Peyer's patch (tissue), 4 donors: Measurements from ENCODE around the gene JUN. TPM values are rescaled to one million over a fixed set of nuclear protein-coding genes. Genes with fewer than 3 reads are reported as not detected.

Source experiments
- DNase-seq, 3 donors: peaks; one replicate each; pipeline ENCODE4 v3.0.0-alpha.2; 2017 to 2019
- H3K27ac ChIP-seq, 4 donors: fragments of 200-600 bp; sonication (generic); one replicate each; pipeline ENCODE4 v1.5.1; 2016 to 2019
- H3K27me3 ChIP-seq, 2 donors: fragments of 200-600 bp; sonication (generic); one replicate each; pipeline ENCODE4 v1.5.1; 2019
- H3K36me3 ChIP-seq, 3 donors: fragments of 200-600 bp; sonication (generic); one replicate each; pipeline ENCODE4 v1.5.1; 2016 to 2019
- H3K4me1 ChIP-seq, 4 donors: fragments of 200-600 bp; sonication (generic); one replicate each; pipeline ENCODE4 v1.5.1; 2016 to 2019
- H3K4me3 ChIP-seq, 4 donors: fragments of 200-600 bp; sonication (generic); 1 replicate in 3 of 4; 2 replicates in 1 of 4; pipeline ENCODE4 v1.5.1; 2016 to 2019; ENCODE audit warnings: mild to moderate bottlenecking in 1 of 4
- H3K9me3 ChIP-seq, 4 donors: fragments of 200-600 bp; sonication (generic); one replicate each; pipeline ENCODE4 v1.5.1; 2016 to 2019; ENCODE audit warnings: mild to moderate bottlenecking in 1 of 4
- POLR2A ChIP-seq, 2 donors: fragments of 450-650 bp; IDR thresholded peaks; one replicate each; pipeline ENCODE4 v1.5.1; 2017; ENCODE audit warnings: antibody characterized with exemption in 2 of 2, mild to moderate bottlenecking in 2 of 2, moderate library complexity in 2 of 2
- total RNA-seq, 4 donors: library from RNA; depleted of rRNA; stranded (reverse); fragments of >200 nt; gene quantifications; one replicate each; pipeline ENCODE4 v1.1.0, GENCODE V29; 2016
- TF ChIP-seq, protein P1 (sequence below), 6 experiments: fragments of 450-650 bp in 4 of 6; fragments of 200-600 bp in 2 of 6; sonication (generic) in 1 of 6; IDR thresholded peaks; one replicate each; pipeline ENCODE4 v1.5.1; 2017 to 2019; ENCODE audit warnings: antibody characterized with exemption in 6 of 6, mild to moderate bottlenecking in 3 of 6, moderate library complexity in 1 of 6

The JUN gene
- total RNA-seq, 4 donors from 2014 or later = 158 to 277 (median 208) TPM

DNA sequence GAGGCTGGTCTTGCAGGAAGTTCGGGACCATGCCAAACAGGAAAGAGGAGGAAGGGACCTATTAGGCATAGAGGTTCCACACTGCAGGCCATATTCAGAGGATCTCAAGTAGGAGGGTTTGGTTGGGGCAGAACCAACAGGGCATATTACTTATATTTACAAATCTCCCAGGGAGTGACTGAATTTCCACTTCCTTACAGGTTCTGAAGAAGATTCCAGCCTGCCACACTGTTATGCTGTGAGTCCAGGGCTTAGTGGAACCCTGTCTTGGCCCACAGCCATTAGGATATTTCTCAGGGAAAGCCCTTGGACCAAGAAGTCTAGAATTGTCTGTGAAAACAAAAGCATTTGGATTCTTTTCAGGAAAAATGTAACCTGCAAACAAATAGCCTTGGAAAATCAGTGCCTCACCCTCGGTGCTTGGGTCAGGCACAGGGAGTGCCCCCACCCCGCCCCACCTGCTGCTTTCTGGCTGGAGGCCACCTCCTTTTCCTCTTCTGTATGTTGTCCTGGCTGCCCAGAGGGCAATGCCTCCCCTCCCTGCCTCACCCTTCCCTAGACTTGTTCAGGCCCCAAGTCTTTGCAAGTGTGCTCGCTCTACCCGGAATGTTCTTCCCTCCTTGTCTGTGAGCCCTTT is 41.0 kb upstream of the JUN start:
- TF ChIP-seq, protein P1, sequence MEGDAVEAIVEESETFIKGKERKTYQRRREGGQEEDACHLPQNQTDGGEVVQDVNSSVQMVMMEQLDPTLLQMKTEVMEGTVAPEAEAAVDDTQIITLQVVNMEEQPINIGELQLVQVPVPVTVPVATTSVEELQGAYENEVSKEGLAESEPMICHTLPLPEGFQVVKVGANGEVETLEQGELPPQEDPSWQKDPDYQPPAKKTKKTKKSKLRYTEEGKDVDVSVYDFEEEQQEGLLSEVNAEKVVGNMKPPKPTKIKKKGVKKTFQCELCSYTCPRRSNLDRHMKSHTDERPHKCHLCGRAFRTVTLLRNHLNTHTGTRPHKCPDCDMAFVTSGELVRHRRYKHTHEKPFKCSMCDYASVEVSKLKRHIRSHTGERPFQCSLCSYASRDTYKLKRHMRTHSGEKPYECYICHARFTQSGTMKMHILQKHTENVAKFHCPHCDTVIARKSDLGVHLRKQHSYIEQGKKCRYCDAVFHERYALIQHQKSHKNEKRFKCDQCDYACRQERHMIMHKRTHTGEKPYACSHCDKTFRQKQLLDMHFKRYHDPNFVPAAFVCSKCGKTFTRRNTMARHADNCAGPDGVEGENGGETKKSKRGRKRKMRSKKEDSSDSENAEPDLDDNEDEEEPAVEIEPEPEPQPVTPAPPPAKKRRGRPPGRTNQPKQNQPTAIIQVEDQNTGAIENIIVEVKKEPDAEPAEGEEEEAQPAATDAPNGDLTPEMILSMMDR (IDR thresholded peaks at IDR 0.05) = no peak
- no peak for TF ChIP-seq POLR2A (IDR thresholded peaks at IDR 0.05)
- H3K9me3 ChIP-seq = peaks cover 0 to 5% (median 0%) of the 10 kb centered on the region in 4 donors
- peaks cover 0 to 5% (median 0%) of the 10 kb centered on the region in 4 donors for H3K4me1 ChIP-seq
- H3K27ac ChIP-seq = peak overlapping the region in 2 of 4 donors; percentile 27 to 44
- no peaks in the 10 kb centered on the region for H3K36me3 ChIP-seq
- DNase-seq = peak in 2 of 3 donors; percentile 76 to 80
- H3K27me3 ChIP-seq = no peaks in the 10 kb centered on the region
- no peak overlapping the region for H3K4me3 ChIP-seq

DNA sequence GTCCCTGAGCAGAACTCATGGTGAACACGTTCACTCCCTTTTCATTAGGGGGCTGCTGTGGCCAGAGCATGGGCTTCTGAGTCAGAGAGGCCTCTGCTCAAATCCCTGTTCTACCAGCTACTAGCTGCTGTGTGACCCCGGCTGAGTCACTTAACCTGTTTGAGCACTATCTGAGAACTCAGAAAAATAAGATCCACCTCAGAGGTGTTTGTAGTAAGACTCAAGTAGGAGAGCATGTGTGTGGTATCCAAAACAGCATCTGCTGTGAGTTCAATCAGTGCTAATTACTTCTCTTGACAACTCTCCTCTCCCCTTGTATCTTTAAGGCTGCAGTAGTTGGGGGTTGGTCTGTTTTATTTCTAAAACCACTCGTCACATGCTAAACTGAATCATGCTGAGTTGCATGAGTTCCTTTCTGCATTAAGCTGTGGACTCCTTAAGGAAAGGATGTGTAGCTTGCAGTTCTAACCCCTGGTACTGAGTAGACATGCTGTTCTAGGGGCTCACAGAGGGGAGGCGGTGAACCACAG is 39.7 kb upstream of the JUN start:
- TF ChIP-seq, protein P1 (IDR thresholded peaks at IDR 0.05) = no peak
- no peak for TF ChIP-seq POLR2A (IDR thresholded peaks at IDR 0.05)
- no peaks in the 10 kb centered on the region for H3K27me3 ChIP-seq

DNA sequence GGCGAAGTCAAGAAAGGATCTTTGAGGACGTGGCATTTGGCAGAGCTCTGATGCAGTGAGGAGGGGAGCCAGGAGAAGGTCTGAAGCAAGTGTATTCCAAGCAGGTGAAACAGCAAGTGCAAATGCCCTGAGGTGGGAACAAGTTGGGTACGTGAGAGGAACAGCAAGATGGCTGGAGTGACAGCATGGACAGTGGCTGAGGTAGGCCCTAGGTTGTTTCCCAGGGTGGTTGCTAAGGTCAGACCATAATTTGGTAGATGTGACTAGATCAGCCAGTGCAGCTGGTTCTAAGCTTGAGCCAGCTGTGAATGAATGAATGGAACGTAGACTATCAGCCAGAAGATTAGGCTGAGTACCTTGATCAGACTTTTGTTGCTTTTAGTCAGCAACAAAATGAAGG is 37.5 kb upstream of the JUN start:
- Histone ChIP-seq H3K27ac (no peak overlapping the region), H3K4me1 (peaks cover 0 to 15% (median 2%) of the 10 kb centered on the region in 4 donors), H3K27me3 (no peaks in the 10 kb centered on the region), H3K9me3 (no peaks in the 10 kb centered on the region), H3K4me3 (no peak overlapping the region), H3K36me3 (no peaks in the 10 kb centered on the region)
- no peak for DNase-seq
- no peak for TF ChIP-seq POLR2A (IDR thresholded peaks at IDR 0.05)
- TF ChIP-seq, protein P1 (IDR thresholded peaks at IDR 0.05) = no peak

More for the DNA sequence above, 39.7 kb upstream of the JUN start:
- no peaks in the 10 kb centered on the region for H3K36me3 ChIP-seq
- no peak overlapping the region for H3K27ac ChIP-seq
- H3K4me3 ChIP-seq = no peak overlapping the region
- peaks cover 0 to 5% (median 0%) of the 10 kb centered on the region in 4 donors for H3K4me1 ChIP-seq
- no peak for DNase-seq
- peaks cover 0 to 5% (median 0%) of the 10 kb centered on the region in 4 donors for H3K9me3 ChIP-seq

DNA sequence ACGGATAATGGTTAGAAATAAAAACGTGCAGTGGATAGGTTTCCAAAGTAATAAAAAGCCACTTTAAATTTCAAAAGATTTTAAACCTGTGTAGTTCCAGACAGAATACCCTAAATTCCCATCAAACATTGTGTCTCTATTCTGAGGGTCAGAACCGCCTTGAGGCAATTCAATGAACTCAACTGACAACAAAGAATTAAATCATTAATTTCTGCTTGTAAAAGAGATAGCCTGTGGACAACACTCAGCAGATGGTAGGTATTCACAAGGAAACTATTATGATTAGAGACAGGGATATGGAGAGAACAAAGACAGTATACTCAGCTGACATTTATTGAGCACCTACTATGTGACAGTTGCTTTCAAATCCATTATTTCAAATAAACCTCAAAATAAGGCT is 35.1 kb upstream of the JUN start:
- Histone ChIP-seq H3K9me3 (no peaks in the 10 kb centered on the region), H3K27me3 (no peaks in the 10 kb centered on the region), H3K27ac (no peak overlapping the region), H3K4me1 (peaks cover 0 to 22% (median 5%) of the 10 kb centered on the region in 4 donors), H3K4me3 (no peak overlapping the region), H3K36me3 (no peaks in the 10 kb centered on the region)
- no peak for TF ChIP-seq POLR2A (IDR thresholded peaks at IDR 0.05)
- TF ChIP-seq, protein P1 (IDR thresholded peaks at IDR 0.05) = no peak
- DNase-seq = no peak

DNA sequence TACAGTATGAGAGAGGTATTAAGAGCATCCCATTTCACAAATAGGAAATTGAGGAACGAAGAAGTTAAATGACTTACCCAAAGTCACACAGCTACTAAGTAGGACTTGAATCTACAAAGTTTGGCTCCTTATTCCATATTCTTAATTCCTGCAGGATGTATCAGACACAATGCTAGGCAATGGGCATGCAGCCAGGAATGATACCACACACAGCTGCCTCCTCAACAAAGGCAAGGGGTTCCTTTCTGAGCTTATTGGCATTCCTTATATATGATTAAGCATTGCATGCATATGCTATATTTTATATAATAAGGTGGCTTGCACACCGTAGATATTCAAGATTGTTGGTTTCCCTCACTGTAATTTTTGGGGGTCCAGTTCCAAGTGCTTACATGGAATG is 34.2 kb upstream of the JUN start:
- H3K27ac ChIP-seq = no peak overlapping the region
- TF ChIP-seq, protein P1 (IDR thresholded peaks at IDR 0.05) = no peak
- TF ChIP-seq POLR2A (IDR thresholded peaks at IDR 0.05) = no peak
- DNase-seq = no peak
- no peaks in the 10 kb centered on the region for H3K27me3 ChIP-seq
- no peaks in the 10 kb centered on the region for H3K36me3 ChIP-seq
- H3K9me3 ChIP-seq = no peaks in the 10 kb centered on the region
- H3K4me3 ChIP-seq = no peak overlapping the region
- H3K4me1 ChIP-seq = peaks cover 0 to 25% (median 5%) of the 10 kb centered on the region in 4 donors
